ENCODE results near the gene BLVRA. TPM values are rescaled to one million over a fixed set of nuclear protein-coding genes. Genes with fewer than 3 reads are reported as not detected.

Gene BLVRA
- total RNA-seq, 1 experiment from 2014 or later, result 40.7 TPM

- H3K27me3 Mint-ChIP-seq (ENCODE audit: low read depth), result no peaks in the 10 kb centered on the region
- Histone ChIP-seq H2AK5ac (ENCODE audit: insufficient read length, low read length) (no peak overlapping the region), H3K4me2 (ENCODE audit: insufficient read depth, insufficient read length, low read length) (peak overlapping the region; percentile 45), H3K9ac (ENCODE audit: extremely low read depth, insufficient read length, low read length) (no peak overlapping the region), H4K5ac (ENCODE audit: insufficient read length, low read depth, low read length) (no peak overlapping the region), H3K4ac (ENCODE audit: low read depth, low read length) (no peak overlapping the region), H3K23ac (ENCODE audit: insufficient read length, low read depth, low read length) (no peak overlapping the region), H3T11ph (ENCODE audit: low read length) (no peak overlapping the region), H2BK12ac (ENCODE audit: insufficient read length, low read depth, low read length) (no peak overlapping the region), H3K9me3 (ENCODE audit: control insufficient read depth, low read depth, low read length) (no peaks in the 10 kb centered on the region), H3K23me2 (ENCODE audit: insufficient read length, low read depth, low read length, poor library complexity, severe bottlenecking) (no peaks in the 10 kb centered on the region), H3K79me1 (ENCODE audit: insufficient read depth, low read depth, low read length, poor library complexity, severe bottlenecking) (no peaks in the 10 kb centered on the region), H4K20me1 (ENCODE audit: control insufficient read depth, insufficient read depth, insufficient read length) (no peaks in the 10 kb centered on the region), H3K56ac (ENCODE audit: insufficient read length, low read depth, low read length) (no peak overlapping the region), H4K8ac (replicated peaks; ENCODE audit: insufficient read length, low read depth, low read length) (no peak overlapping the region), H2AFZ (ENCODE audit: low read length) (peak overlapping the region; percentile 99), H3K79me2 (ENCODE audit: insufficient read depth, low read length) (no peaks in the 10 kb centered on the region), H2BK120ac (ENCODE audit: low read depth, low read length, poor library complexity, severe bottlenecking) (no peak overlapping the region), H3K27ac (ENCODE audit: insufficient read length, low read depth, low read length) (no peak overlapping the region), H2BK5ac (ENCODE audit: insufficient read length, low read length) (no peak overlapping the region), H3K27me3 (ENCODE audit: insufficient read depth, low read length) (no peaks in the 10 kb centered on the region), H3K4me1 (ENCODE audit: insufficient read depth, low read length) (peaks cover 4% of the 10 kb centered on the region; the same call in 1 of the 2 replicates), H3K18ac (ENCODE audit: insufficient read length, low read depth, low read length) (no peak overlapping the region), H2BK20ac (ENCODE audit: low read depth, low read length, poor library complexity, severe bottlenecking) (no peak overlapping the region), H3K14ac (ENCODE audit: insufficient read depth, low read length) (no peak overlapping the region), H2BK15ac (ENCODE audit: low read depth, low read length) (no peak overlapping the region), H4K91ac (ENCODE audit: insufficient read length, low read depth, low read length) (no peak overlapping the region)
- TF ChIP-seq CTCF (conservative IDR thresholded peaks at IDR 0.05), result no peak
- no peaks in the 10 kb centered on the region; a peak in 1 of 7 replicates for H3K36me3 Mint-ChIP-seq (ENCODE audit: insufficient read depth in 1 of 3, low read depth in 3 of 3)
- DNase-seq, result no peak
- no peaks in the 10 kb centered on the region for H3K9me3 Mint-ChIP-seq
- H3K4me1 Mint-ChIP-seq, result peaks cover 3 to 11% of the 10 kb centered on the region in 2 experiments
- whole genome bisulfite sequencing (ENCODE audit: extremely low coverage, insufficient read length, low lambda C conversion rate), result no CpG with 5 or more reads among the region's 9 CpGs
- no peak overlapping the region for H3K4me3 Mint-ChIP-seq
- H3K27ac Mint-ChIP-seq, result no peak overlapping the region
These were observed 79.8 kb downstream of the BLVRA start for GRCh38 chr7:43838201-43838658.

All from H9 (cell line).